Liver (tissue), 3 donors: ENCODE data around the gene BGN.

ENCODE experiments used
- ATF3 ChIP-seq: IDR thresholded peaks from 2 replicates; pipeline ENCODE4 v1.6.1; 2016; ENCODE audit warnings: antibody characterized with exemption
- CTCF ChIP-seq: fragments of 150-350 bp; IDR thresholded peaks from 2 replicates; pipeline ENCODE4 v1.5.1; 2017; ENCODE audit warnings: improper control_type of control experiment, low read depth, low read length; ENCODE audit not compliant: missing input control
- HNF4G ChIP-seq: IDR thresholded peaks from 2 replicates; pipeline ENCODE4 v1.6.1; 2016; ENCODE audit warnings: antibody characterized with exemption
- JUND ChIP-seq, 2 donors: IDR thresholded peaks; 2 replicates each; pipeline ENCODE4 v1.6.1; 2016; ENCODE audit warnings: antibody characterized with exemption in 2 of 2
- MAX ChIP-seq: IDR thresholded peaks from 2 replicates; pipeline ENCODE4 v1.6.1; 2016; ENCODE audit warnings: antibody characterized with exemption
- RAD21 ChIP-seq, 2 donors: IDR thresholded peaks; 2 replicates each; pipeline ENCODE4 v1.6.1; 2016; ENCODE audit warnings: antibody characterized with exemption in 2 of 2, mild to moderate bottlenecking in 2 of 2
- RXRA ChIP-seq, 2 donors: IDR thresholded peaks; 2 replicates each; pipeline ENCODE4 v1.6.1; 2017 to 2018; ENCODE audit warnings: antibody characterized with exemption in 2 of 2, mild to moderate bottlenecking in 1 of 2
- SP1 ChIP-seq: IDR thresholded peaks from 2 replicates; pipeline ENCODE4 v1.6.1; 2018; ENCODE audit warnings: antibody characterized with exemption, mild to moderate bottlenecking
- TAF1 ChIP-seq: conservative IDR thresholded peaks from 2 replicates; pipeline ENCODE4 v1.6.1; 2016; ENCODE audit warnings: antibody characterized with exemption, mild to moderate bottlenecking
- YY1 ChIP-seq: IDR thresholded peaks from 2 replicates; pipeline ENCODE4 v1.6.1; 2016; ENCODE audit warnings: antibody characterized with exemption, mild to moderate bottlenecking
- ZBTB33 ChIP-seq: IDR thresholded peaks from 2 replicates; pipeline ENCODE4 v1.6.1; 2016; ENCODE audit warnings: antibody characterized with exemption
- donor health status: healthy.
- donor health status: healthy.

GRCh38 chrX:153499341-153499740, 4.6 kb downstream of the BGN start:
- TF ChIP-seq YY1 (no peak), CTCF (no peak), MAX (no peak), ZBTB33 (no peak), SP1 (no peak), JUND (IDR thresholded peaks at IDR 0.05) (no peak), TAF1 (no peak), RAD21 (IDR thresholded peaks at IDR 0.05) (no peak), RXRA (IDR thresholded peaks at IDR 0.05) (no peak), ATF3 (no peak), HNF4G (no peak)
